Renal cortex interstitium (tissue), 15 donors: ENCODE data around the gene DRD2. TPM values are rescaled to one million over a fixed set of nuclear protein-coding genes. Genes with fewer than 3 reads are reported as not detected.
"Not testable (repeated sequence)": the region's sequence is repeated elsewhere in the genome, so short reads cannot be mapped to it uniquely, and the experiment has no call there.

ENCODE experiments used
- DNase-seq, 11 donors: peaks; one replicate each; pipeline ENCODE4 v3.0.0-alpha.2; 2013; ENCODE audit warnings: low read depth in 9 of 11, low spot score in 4 of 11; ENCODE audit errors: extremely low read depth in 1 of 11
- long read RNA-seq, 16 experiments: transcript quantifications; one replicate each; lab custom pipeline, GENCODE V29; 2026
- polyA plus RNA-seq, 3 donors: library from polyadenylated mRNA; unstranded; fragments of 120-200 nt; gene quantifications; one replicate each; pipeline ENCODE4 v1.2.1, GENCODE V29; 2013; ENCODE audit not compliant: insufficient read length in 3 of 3

DRD2 gene
- 1 to 10 TPM in 1 of 3 donors, under 1 TPM in 2; 0.26 to 1.4 (median 0.45) TPM for polyA plus RNA-seq
- long read RNA-seq, donor 1, result 0 reads
- long read RNA-seq, donor 2, result 0 reads
- long read RNA-seq, donor 3, result 0 reads
- long read RNA-seq, donor 4, result 0 reads
- long read RNA-seq, donor 5, result 0 reads
- long read RNA-seq, donor 6, result 0 reads
- long read RNA-seq, donor 7, result 0 reads
- long read RNA-seq, donor 8, result 0 reads
- long read RNA-seq, donor 9, result 0 reads
- long read RNA-seq, donor 10, result 0 reads
- long read RNA-seq, donor 11, result 0 reads
- long read RNA-seq, donor 12, result 0 reads
- long read RNA-seq, donor 13, result 0 reads
- long read RNA-seq, donor 14, result 0 reads
- long read RNA-seq, donor 15, result 0 reads
- long read RNA-seq, donor 16, result 0 reads

DNA sequence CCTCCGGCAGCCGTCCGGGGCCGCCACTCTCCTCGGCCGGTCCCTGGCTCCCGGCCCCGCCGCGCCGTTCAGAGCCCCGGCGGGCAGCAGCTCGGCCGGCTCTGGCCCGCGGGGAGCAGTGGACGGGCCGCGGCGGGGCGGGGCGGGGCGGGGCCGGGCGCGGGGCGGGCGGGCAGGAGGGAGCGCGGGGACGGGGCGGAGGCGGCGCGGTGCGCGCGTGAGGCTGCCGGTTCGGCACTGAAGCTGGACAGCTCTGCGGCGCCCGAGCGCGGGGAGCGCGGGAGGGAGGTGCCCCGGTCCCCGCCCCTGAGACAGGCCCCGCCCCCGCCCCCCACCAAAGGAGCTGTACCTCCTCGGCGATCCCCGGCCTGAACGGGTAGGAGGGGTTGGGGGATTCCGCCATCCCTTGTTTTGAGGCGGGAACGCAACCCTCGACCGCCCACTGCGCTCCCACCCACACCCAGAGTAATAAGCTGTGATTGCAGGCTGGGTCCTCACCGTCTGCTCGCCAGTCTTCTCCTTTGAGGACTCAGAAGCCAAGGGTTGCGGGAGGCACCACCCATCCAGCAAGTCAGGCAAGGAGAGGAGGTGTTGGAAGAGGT, at the start of gene DRD2:
DRD2 (minus strand) TSS at position 239 of the 602 bp plus-strand sequence. CDS start 50,747 bp downstream, outside the sequence.
- no peak for DNase-seq

DNA sequence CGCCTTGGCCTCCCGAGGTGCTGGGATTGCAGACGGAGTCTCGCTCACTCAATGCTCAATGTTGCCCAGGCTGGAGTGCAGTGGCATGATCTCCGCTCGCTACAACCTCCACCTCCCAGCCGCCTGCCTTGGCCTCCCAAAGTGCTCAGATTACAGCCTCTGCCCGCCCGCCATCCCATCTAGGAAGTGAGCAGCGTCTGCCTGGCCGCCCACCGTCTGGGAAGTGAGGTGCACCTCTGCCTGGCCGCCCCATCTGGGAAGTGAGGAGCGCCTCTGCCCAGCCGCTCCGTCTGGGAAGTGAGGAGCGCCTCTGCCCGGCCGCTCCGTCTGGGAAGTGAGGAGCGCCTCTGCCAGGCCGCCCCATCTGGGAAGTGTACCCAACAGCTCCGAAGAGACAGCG, 48.7 kb upstream of the DRD2 start:
- DNase-seq, result not testable (repeated sequence)

DNA sequence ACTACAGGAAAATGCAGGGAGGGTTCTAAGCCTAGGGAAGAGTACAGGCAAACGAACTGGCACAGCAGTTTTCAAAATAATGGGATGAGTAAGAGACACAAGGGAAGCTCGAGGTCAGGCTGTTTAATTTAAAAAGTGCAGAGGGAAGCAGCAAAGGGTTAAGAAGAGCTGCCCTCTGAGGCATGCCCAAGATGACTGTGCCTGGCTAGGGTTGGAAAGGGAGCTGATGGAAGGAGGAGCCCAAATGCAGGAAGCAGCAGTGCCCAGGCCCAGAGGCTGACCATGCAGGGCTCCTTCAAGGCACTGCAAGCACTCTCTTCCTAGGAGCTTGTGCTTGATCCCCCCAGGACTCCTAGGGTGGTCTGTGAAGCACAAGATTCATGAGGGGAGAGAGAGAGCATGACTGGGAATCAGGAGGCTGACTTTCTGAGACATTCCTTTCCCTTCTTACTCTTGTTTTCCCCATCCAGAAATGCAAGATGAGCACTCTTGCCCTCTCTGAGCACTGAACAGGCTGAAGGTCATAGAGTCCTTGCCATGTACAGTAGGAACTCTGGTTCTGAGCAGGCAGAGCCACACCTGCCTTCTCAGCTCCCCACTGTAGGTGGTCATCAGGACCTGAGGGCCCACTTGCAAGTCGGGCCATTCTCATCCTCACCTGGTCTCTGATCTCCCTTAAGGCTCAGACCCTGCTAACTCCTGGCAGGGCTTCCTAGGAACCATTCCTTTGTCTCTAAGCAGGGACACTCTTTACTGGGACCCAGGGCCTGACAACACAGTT, 46.7 kb upstream of the DRD2 start:
- no peak for DNase-seq

DNA sequence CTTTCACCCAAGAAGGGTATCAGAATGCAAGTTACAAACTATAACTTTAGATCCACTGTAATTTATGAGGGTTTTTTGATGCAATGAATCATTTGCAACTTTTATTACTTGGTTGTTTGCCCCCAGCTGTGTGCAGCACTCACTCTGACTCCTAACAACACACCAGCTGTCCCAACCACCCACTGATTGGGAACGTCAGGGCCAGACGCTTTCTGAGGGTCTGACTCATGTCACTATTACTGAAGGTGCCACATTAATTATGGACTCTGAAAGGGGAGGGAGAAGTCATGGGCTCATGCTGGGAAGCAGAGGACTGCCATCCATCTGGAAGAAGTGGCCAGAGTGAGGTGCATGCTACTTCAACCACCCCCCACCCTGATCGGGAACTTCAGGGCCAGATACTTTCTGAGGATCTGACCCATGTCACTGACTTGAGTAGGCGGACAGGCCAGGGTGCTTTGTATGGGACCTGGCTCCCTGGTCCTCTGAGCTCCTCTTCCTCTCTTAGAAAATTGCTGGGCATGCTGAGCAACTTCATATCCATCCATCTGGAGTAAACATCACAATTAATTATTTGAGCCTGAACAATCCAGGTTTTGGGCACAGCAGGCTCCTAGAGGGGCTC, 44.9 kb upstream of the DRD2 start:
- no peak for DNase-seq

DNA sequence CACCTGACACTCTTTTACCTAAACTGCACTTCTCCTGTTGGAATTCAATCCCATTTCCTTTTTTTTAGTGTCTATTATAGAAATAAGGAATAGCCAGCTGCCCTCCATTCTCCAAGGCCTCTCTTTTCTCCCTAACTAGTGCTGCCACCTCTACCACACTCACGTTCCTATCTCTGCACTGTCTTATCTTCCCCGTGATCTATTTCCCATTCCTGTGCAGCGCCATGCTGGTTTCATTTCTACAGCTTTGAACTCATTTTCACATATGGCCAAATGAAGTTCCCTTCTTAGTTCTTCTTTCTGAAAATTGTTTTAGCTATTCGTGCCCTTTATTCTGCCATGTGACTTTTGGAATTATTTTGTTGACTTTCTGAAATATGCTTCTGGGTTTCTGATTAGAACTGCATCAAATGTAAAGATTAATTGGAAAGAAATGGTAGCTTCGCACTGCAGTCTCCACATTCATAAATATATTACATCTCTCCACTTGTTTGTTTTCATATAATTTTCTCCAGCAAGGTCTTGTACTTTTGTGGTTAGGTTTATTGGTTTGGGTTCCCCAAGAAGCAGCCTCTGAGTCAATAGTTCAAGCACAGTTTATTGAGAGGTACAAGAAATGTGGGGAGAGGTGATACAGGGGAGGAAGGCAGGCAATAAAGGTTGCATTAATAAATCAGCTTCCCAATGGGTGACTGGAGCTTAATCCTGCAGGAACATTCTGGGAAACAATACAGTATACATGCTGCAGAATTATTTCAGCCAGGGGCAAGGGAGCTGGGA, 43.7 kb upstream of the DRD2 start:
- DNase-seq, result no peak

DNA sequence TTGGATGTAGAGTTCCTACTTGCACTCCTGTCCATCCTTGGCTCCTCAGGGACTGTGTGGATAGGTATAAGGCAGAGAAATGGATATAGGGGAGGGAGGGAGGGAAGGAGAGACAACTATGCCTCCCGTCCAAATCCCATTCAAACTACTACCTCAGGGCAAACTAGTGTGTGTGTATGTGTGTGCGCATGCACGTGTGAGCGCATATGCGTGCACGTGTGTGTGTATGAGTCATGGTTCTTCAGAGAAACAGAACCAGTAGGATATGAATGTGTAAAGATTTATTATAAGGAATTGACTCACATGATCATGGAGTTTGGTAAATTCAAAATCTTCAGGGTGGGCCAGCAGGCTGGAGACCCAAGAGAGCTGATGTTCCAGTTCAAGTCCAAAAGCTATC, 42.2 kb upstream of the DRD2 start:
- no peak for DNase-seq

DNA sequence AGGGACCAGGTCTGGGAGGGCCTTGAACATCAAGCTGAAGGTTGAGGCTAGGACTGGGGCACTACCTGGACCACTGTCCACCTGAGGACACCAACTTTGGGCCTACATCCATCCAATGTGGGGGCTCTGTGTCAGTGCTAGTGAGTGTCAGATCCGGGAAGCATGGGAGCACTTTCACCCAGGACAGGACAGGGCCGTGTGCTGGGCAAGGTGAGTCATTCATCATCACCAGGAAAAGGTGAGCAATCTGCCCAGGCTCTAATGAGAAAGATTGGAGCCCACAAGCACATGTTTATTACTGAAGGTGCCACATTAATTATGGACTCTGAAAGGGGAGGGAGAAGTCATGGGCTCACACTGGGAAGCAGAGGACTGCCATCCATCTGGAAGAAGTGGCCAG, 39.7 kb upstream of the DRD2 start:
- no peak for DNase-seq

DNA sequence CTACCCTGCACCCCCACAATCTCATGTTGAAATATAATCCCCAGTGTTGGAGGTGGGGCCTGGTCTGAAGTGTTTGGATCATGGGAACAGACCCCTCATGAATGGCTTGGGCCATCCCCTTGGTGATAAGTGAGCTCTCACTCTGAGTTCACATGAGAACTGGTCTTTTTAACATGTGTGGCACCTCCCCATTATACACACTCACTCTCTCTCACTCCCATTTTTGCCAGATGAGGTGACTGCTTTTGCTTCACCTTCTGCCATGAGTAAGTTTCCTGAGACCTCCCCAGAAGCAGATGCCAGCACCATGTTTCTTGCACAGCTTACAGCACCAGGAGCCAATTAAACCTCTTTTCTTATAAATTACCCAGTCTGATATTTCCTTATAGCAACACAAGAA, 32.1 kb upstream of the DRD2 start:
- DNase-seq, result no peak

DNA sequence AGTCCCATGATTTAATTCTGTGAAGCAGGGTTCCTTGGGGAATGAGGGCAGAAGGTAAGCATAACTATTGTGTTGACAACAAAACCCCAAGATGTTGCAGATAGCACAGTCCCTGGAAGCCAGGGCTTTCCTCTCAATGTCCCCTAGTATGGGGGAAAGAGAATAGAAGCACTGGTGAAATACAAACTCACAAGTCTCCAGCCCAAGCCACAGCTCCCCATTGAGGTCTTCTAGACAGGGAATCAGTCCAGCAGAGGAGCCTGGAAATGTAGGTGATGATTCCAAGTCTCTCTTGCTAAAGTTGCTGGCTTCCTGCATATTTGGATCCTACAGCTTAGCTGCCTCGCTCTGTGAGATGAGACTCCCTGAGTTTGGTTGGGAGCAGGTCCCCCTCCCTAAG, 31.7 kb upstream of the DRD2 start:
- no peak for DNase-seq

DNA sequence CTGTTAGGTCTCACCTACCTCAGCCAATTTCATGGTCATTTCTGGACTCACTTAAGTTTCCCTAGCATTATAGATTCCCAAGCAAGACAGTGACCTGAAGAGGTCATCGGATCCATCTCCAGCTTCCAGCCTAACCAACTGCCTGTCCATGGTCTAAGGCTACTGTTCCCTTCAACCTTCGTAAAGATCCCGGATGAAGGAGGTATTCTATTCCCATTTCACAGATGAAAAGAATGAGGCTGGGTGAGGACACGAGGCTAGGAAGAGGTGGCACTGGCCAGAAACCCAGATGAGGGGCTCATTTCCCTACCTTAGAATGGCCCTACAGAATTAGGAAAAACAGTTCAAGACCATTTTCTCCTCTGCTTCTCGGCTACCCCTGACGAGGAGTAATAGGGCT, 31.3 kb upstream of the DRD2 start:
- no peak for DNase-seq

DNA sequence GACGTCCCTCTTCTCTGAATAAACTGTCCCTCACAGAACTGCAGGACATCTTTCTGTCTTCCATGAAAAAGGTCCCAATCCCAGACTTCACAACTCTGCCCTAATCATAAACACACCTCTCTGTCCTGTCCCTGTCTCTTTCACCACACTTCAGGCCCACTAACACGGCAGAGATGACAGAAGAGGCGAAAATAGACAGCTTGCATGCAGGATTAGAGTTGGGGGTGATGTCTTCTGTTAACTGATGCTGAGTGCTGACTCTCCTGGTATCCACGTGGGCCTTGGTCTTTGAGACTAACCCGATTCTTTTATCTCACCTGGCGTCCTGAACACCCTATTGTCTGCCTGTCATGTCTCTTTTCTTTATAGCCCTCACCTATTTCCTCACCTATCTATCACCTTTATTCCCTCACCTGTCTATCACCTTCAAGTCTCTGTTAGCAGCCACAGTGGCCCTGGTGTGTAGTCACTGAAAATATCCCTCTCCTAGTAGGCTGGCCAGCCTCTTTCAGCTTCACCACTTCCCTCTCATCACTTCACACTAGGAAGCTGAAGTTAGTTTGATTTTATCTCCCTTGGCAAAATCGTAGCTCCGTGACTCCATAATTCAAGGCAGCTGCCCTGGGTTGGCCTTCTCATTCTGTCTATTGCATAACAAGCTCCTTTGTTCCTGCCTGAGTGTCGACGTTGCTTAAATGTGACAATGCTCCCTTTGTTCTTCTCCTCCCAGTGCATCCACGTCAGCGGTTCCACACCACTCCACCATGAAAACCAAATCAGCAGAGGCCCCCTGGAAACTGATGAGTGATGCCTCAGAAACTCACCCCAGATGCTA, 30.6 kb upstream of the DRD2 start:
- no peak for DNase-seq

DNA sequence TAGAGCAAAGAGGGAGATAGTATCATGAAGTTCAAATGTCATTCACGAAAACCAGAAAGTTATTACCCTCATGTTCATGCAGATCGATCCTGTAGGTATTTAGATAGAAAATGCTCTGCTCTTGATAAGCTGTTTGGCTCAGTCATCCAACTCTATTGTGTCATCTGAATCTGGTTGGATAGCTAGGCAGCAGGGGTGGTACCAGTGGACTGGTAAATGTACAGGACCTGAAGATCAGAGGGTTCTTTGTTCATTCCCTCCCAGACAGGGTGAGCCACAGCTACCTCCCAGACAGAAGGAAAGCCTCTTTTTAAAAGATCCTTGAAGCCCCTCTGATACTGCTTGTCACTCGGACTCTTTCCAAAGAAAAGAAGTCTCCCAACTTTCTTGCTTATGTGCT, 29.8 kb upstream of the DRD2 start:
- DNase-seq, result no peak

DNA sequence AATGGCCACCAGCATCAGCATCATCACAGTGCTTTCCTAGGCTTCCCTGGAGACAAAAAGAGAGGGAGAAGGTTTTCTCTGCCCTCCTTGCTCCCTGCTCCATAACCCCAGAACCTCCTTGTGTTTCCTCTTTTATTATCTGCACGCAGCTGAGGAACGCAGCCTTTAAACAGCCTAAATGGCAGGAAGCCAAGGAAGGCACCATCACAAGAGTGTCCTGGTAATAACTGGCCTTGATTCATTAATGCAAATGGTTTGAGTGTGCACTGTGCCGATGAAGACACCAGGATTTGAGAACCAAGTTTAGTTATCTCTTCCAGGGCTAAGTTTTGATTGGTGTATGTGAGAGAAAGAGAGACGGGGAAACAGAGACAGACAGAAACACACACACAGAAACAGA, 29.4 kb upstream of the DRD2 start:
- no peak for DNase-seq

DNA sequence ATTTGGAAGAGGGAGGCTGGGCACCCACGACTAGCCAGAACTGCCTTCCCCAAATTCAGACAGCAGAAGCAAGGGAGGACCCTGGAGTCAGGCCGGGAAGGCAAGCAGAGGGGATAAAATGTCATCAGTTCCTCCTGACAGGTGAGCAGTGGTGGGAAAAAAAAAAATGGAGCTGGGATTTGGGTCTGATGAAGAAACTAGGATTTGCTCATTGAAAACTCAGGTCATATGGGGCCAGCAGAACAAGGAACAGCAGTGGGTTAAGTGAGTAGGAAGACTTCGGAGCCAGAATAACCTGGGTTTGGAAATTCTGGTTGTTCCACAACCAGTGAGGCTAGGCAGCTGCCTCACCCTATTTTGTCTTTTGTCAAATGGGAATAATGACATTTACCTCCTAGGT, 28.9 kb upstream of the DRD2 start:
- DNase-seq, result no peak

DNA sequence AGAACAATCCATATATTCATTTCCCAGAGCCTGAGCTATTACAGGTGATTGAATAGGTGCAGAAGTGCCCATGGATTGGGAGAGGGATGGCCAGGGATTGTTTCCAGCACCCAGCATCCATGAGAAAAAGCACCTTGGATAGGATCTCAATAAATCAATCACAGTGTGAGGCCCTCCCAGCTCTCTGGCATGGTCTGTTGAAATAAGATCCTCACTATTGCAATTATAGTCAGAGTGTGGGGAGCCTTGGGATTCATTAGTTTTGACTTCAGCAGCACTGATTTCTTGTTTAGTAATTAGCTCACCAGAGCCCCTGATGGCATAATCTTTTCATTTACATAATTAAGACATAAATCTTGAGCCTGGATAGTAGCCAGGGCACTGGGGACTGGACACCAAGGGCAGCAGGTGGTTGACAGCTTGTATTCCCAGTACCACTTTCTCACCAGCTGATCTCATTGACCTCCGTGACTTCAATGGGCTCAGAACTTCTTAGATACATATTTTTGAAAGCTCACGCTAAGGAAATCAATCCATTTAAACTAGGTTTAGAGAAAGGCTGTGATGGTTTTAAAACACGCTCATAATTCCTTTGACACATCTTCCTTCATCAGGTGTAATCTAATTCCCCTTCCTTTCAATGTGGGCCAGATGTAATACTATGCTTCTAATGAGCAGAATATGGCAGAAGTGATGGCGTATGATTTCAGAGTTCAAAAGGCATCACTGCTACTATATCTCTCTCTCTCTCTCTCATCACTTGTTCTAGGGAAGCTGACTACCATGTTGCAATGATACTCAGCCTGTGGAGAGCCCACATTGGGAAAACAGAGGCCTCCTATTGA, 22.1 kb upstream of the DRD2 start:
- DNase-seq, result no peak

DNA sequence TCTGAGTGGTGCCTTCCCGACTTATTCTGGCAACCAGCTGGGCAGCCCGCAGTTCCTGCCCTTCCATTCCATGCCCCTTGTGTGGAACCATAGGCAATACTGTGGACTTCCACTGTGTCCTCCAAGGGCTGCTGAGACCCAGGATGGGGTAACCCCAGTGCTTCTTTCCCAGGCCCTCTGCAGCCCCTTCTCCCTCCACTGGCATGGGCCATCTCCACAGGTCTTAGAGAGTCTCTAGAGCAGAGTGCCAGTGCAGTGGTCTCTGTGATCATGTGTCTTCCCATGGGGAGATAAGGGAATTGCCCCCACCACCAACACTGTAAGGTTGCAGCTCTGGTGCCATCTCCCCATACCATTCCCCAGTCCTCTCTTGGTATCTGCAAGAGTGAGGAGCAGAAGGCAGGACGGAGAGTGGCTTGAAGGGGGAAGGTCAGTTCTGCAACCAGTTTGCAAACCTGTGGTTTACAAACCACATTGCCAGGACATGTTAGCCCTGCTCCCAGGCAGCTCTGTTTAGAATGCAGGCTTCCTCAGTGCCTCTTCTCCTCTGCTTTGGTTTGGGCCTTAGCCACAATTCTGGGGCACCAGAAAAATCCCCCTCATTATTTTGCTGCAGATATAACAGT, 20.9 kb upstream of the DRD2 start:
- no peak for DNase-seq

DNA sequence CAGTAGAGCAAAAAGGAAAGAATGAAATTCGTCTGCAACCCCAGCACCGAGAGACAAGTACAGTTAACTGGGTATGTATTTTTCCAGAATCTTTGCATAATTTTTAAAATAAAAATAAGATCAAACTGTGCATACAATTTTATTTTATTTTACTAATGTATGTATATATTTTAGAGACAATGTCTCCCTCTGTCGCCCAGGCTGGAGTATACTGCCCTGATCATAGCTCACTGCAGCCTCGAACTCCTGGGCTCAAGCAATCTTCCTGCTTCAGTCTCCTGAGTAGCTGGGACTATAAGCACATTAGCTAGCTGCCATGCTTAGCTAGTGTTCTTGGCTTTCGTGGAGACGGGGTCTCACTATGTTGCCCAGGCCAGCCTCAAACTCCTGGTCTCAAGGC, 18.8 kb upstream of the DRD2 start:
- no peak for DNase-seq
